Activated CD4-positive, alpha-beta T cell treated with anti-CD3 and anti-CD28 coated beads for 1 hour (primary cell): ENCODE measurements around the gene PLCB4.
"Not testable (repeated sequence)": the region's sequence is repeated elsewhere in the genome, so short reads cannot be mapped to it uniquely, and the experiment has no call there.

Experiments used
- DNase-seq: peaks from one replicate; pipeline ENCODE4 v3.0.0-alpha.2; 2020

The PLCB4 gene

DNA sequence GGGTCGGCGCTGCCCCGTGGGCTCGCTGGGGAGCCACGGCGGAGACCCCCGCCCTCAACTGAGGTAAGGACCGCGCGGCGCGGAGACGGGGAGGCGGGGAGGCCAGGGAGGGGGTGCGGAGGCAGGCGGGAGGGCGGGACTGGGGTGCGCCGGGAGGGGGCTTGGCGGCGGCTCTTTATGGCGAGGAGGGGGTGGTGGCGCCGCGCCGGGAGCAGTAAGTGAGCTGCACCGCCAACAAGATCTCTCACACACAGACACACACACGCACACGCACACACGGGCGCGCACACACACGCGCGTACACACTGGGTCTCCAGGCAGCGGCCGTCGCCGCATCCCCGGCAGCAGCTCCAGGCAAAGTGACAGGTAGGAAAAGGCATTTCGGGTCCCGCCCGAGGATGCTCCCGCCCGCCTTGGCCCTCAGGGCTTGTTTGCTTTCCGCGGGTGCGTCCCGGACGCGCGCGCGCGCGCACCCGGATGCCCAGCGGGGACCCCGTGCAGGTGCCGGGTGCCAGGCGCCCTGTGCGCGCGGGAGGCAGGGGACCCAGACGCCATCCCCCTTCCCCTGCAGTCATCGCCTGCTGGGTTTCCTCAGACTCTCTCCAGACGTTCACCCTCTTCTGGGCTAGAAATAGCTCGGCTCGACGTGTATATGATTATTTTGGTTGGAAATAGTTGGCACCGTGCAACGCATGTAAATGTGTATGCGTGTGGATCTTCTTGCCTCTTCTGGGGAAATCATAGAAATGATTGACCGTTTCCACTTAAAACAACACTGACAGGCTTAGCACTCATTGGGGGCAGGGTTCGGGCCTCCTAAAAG lies at the start of gene PLCB4:
Gene PLCB4 (plus strand): TSS at position 247 of the 823 bp plus-strand sequence. CDS start 238,728 bp downstream, outside the sequence.
- DNase-seq = no peak

DNA sequence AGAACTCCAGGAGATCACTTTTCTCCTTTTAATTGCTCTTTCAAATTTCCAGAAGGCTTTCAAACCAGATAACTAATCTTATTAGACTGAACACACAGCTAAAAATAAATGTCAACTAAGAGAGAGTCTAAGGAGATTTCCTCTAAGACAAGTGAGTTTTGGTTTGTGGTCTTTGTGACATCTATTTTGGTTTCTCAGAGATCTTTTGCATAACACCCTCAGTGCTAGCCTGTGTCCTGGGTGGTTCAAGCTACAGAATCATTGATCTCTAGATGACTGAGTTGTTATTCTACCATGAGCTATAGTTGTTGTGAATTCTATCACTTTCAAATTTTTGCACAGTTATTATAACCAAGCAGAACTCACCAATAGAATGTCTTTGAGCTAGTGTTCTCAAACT lies 49.1 kb upstream of the PLCB4 start:
- DNase-seq = no peak

DNA sequence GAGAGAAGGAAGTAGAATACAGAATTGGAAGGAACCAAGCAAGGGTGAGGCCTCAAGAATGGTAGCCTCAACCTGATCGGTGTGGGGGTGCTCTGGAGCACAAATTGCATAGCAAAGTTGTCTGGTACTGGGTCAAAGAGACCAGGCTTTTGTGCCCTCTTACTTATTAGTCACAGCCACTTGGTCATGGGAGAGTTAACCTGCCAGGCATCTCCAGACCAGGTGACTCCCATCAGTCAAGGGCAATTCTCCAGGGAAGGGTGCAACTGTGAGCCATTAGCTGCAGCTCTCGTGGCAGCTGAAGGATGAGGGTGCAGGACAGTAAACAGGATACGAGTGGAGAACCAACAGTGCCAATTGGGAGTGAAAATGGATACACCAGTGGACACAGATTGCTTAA lies 47.7 kb upstream of the PLCB4 start:
- no peak for DNase-seq

DNA sequence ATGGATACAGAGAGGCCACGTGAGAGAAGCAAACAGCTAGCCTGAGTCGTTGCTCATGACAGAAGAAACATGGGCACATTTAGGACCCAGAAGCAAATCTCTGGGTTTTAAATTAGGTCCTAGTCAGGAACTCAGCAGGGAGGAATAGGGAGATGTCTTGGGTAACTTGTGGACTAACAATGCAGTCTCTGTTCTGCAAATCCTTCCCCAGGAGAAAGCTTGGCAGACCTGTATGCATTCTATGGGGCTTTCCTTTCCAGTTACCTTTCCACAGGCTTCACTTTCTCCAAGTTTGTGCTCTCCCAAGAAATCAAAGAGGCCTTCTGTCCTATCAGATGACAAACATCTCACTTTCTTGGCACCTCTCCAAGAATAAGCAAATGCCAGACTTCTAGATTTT lies 47.2 kb upstream of the PLCB4 start:
- no peak for DNase-seq

DNA sequence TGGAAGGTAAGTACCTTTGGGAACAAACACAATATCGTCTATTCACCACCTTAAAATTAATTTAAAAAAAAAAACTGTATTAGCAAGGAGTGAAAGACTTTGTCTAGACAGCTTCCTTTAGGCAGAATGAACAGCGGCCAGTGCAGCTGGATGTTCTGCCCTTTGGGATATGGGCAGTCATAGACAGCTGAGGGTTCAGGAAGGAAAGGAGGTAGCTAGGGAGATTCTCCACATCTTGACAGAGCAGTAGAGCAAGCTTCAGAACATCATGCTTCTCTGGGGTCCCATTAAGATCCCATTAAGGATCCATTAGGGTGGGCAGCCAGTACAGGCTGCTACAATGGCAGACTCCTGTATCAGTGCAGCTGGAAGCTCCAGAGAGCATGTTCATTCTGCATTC lies 46.5 kb upstream of the PLCB4 start:
- no peak for DNase-seq

DNA sequence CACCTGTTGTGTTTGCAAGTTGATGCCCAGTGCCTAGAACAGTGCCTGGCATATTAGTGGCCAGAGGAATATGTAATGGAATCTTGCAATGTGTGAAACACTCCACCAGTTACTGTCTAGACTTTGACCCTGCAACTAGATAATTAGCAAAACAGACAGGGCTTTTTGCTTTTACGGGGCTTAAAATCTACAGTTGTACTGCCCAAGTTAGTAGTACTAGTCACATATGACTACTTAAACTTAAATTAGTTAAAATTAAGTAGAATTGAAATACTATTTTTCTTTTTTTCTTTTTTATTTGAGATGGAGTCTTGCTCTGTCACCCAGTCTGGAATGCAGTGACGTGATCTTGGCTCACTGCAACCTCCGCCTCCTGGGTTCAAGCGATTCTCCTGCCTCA lies 44.3 kb upstream of the PLCB4 start:
- DNase-seq = no peak

DNA sequence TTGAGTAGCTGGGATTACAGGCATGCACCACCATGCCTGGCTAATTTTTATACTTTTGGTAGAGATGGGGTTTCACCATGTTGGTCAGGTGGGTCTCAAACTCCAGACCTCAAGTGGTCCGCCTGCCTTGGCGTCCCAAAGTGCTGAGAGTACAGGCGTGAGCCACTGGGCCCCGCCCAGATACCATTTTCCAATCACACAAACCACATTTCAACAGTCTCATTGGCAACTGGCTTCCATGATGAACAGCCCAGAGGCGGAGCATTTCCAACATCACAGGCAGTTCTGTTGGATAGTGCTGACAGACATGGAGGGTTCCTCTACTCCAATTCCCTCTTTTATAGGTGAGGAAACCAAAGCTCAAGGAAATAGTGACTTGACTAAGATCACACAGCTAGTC lies 43.9 kb upstream of the PLCB4 start:
- no peak for DNase-seq

DNA sequence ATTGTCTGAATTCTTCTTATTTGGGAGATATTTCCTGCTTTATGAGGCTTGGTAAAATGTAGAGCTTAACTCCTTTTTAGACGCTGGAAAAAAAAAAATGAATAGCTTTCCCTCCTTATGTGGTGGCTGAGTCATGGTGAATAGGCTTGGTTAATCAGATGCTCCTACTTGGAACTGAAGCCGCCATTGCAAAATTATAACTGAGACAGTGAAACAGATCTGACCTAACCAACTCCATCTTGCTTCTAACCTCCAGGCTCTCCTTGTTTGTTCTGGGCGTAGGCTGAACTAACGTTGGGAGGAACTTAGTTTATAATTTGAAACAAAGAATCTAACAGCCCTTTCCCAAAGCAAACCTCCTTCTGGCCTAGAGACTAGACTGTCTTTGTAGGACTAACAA lies 43.2 kb upstream of the PLCB4 start:
- no peak for DNase-seq

DNA sequence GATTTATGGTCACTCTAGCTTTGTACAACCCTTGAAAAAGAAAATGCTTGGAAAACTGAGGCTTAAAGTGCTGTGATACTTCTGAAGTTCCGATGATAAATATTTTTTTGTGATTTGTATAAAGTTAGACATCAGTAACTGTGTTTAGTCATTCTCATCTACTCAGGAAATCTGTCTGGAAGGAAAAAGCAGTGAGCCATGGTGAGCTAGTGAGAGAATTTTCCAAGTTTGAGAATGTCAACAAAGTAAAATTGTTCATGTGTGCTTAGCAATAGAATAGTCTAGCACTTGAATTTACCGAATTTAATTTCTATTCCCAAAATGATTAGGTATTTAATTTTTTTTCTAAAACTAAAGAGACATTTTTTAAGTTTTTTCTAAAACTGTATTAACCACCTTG lies 41.3 kb upstream of the PLCB4 start:
- no peak for DNase-seq

DNA sequence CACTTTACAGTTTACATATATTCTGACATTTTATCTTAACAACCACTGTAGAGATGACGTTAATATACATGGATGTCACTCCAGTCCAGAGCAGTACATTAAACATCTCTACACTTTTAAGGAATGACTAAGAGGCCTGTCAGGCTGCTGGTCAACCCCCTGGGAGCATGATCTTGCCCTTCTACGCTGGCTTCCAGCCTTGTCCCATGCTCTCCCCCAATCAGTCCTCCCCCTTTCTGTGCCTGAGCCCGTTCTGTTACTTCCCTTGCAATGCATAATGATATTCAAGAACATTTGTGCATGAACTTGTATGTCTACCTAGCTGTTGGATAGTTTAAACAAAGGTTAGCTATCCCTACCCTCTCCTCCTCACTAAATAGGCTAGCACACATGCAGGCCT lies 40.5 kb upstream of the PLCB4 start:
- no peak for DNase-seq

DNA sequence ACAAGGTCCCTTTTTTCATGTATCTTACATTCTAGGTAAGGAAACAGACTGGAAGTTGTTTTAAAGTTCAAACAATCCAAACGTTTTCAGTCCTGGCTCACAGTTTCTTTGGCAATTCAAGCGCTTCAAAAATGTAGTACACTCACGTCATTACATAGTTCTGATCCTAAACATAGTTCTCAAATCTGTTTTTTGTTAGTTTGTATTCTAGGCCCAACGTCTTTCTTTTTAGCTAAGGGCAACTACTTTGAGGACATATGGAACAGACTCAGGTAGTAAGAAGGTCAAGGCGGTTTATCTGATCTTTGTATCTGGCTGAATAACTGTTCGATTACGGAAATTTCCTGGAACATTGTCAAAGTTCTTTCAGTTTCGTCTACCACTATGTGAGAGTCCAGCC lies 36.9 kb upstream of the PLCB4 start:
- no peak for DNase-seq

DNA sequence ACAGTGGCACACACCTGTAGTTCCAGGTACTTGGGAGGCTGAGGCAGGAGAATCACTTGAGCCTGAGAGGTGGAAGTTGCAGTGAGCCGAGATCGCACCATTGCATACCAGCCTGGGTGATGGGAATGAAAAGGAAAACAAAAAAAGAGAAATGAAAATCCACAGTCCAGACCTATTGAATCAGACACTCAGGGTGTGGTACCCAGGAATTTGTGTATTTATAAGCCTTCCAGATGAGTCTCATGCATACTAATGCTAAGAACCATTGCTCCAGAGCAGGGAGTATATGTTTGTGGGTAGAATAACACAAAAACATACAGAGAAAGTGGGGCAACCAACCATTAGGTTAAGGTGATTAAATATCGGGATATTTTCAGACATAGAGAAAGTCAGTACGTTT lies 36.1 kb upstream of the PLCB4 start:
- no peak for DNase-seq

DNA sequence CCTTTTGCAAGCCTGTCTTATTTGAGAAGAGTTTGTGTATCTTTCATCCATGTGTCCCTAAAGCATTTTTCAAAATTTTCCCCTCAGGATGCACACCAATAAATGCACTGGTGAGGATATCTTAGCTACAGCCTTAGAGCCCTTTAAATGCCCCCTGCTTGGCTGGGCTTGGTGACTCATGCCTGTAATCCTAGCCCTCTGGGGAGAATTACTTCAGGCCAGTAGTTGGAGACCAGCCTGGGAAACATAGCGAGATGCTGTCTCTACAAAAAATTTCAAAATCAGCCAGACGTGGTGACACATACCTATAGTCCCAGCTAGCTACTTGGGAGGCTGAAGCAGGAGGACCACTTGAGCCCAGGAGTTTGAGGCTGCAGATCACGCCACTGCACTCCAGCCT lies 33.8 kb upstream of the PLCB4 start:
- no peak for DNase-seq

DNA sequence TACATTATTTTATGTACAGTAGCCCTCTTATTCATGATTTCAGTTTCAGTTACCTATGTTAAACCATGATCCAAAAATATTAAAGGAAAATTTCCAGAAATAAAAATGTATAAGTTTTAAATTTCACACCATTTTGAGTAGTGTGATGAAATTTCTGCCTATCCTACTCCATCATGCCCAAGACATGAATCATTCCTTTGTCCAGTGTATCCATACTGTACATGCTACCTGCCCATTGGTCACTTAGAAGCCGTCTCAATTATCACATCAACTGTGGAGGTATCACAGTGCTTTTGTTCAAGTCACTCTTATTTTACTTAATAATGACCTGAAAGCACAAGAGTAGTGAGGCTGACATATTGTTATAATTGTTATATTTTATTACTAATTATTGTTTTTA lies 32.3 kb upstream of the PLCB4 start:
- no peak for DNase-seq

DNA sequence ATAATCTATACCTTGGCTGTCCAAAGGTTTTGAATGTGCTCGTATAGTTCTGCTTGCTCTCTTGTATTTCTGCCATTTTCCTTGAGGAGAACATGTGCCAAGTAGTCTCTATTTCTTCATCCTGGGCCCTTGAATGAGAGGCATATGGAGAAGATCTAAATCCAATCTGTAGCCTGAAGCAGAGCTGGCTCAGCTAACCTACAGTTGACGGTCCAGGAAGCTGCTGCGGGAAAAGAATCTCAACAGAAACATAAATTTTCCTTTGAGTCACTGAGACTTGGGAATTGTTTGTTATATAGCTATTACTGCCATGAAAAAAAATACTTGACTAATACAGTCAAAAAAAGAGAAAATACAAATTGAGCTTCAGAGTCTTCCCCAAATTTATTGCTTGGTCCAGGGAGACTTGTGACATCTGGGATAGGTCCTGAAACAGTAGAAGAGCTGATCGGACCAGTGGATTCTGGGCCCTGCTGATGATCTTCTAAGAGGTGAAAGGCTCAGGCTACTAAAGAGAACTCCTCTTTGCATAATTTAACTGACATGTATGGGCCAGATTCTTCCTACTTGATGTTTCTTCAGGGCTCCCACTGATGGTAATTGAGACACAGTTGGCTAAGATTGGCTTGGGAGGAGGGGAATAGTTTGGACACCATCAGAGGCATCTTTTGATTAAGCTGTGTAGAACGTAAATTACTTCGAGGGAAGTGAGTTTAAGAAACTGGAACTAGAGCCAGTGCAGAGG lies 29.9 kb upstream of the PLCB4 start:
- no peak for DNase-seq

DNA sequence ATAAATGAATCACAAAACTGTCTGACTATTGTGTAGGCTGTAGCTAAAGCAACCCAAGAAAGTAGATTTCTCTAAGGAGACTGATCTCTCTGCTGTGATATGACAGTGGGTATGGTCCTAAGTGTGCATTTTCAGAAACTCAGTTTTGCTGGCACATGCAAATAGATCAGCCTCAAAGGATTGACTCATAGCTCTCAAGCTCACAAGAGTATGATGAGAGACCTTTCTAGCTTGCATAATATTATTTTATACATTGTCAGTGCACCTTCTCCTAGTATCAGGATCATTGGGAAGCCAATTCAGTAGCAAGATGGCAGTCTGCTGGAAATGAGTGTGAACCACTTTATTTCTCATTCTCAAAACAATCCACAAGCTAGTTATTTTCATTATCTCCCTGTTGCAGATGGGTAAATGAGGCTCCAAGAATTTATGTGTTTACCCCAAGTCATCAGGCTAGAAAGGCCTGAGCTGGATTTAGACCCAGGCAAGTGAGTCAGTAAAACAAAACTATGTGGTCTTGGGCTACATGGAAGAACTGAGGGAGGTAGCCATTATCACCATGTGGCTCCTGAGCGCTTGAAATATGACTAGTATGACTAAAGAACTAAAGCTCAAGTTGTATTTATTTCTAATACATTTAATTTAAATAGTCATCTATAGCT lies 27.9 kb upstream of the PLCB4 start:
- DNase-seq = no peak

DNA sequence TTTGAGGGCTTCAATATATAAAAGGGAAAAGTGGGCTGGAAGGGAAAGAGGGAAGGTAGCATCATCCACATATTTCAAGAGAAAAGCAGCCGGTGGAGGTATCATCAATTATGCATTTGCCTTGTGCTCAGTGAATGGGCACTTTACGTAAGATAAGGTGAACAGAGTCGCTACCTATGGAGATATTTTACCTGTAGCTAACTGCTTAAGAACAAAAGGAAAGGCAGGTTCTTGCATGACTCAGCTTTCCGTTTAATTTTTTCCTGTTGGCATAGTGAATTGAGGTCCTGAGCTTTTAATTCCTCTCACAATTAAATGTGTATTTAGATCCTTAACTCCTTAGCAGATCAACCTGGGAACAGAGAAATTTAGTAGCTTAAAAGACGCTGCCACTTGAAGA lies 25.5 kb upstream of the PLCB4 start:
- DNase-seq = no peak

DNA sequence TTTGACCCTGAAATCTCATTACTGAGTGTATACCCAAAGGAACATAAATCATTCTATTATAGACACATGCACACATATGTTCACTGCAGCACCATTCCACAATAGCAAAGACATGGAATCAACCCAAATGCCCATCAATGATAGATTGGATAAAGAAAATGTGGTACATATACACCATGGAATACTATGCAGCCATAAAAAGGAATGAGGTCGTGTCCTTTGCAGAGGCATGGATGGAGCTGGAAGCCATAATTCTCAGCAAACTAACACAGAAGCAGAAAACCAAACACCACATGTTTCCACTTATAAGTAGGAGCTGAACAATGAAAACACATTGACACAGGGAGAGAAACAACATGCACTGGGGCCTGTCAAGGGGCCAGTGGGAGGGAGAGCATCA lies 21.0 kb upstream of the PLCB4 start:
- DNase-seq = not testable (repeated sequence)

DNA sequence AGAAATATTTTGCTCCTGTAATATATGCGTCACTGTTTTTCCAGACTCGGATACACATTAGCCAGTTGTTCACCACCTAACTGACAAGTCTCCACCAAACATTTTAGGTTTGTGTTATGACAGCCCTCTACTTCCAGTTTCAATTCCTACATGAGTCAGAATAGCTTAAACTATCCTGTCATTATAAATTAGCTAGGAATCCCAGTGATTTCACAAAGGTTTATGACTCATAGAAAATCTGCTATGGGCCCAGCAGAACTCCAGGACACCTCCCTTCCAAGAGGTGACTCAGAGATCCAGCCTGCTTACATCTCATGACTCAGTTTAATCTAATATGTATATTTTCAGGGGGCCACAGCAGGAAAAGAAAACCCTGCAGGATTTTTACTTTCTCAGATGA lies 17.4 kb upstream of the PLCB4 start:
- no peak for DNase-seq

DNA sequence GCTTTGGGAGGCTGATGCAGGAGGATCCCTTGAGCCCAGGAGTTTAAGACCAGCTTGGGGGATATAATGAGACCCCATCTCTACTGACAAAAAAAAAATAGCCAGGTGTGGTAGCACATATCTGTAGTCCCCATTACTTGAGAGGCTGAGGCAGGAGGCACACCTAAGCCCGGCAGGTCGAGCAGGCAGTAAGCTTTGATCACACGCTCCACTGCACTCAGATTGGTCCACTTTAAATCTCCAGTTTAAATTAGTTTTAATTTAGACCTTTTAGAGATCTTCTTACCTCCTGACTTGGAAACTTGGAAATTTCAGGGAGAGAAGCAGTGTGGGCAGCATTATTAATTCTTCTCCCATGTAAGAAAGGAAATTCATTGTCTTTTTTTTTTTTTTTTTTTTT lies 16.8 kb upstream of the PLCB4 start:
- DNase-seq = no peak

DNA sequence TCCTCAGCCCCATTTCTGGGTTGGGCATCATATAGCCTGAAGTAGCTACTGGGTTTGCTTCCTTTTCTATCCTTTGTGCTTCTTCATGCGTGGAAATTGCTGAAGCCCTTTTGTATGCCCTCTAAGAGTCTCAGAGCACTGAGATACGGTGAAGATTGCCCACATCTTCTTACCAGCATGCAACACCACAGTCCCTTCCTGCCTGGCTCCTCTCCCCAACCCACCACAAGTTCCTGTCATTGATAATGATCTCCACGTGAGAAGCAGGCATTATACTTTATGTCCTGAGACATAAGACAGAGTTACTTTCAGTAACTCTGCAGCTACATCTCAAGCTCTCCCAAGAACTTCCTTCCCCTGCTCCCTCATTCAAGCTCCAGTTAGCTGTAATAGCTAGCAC lies 15.8 kb upstream of the PLCB4 start:
- DNase-seq = no peak

DNA sequence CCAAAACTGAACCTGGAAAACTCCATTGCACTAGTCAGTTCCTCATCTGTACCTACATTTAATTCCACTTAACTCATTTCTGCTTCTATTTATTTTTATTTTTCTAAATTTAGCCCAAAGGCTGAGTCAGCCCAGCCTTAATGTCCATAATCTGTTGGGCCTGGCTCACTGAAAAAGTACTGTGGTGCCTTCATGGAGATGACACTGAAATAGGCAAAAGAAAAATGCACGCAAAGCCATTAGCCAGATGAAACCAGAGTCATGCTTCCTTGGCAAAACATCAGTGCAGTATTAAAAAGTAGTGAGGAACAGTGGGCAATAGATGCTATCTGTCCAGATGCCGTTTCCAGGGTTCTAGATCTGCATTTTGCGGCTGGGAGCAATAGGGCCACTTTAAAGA lies 14.7 kb upstream of the PLCB4 start:
- no peak for DNase-seq

DNA sequence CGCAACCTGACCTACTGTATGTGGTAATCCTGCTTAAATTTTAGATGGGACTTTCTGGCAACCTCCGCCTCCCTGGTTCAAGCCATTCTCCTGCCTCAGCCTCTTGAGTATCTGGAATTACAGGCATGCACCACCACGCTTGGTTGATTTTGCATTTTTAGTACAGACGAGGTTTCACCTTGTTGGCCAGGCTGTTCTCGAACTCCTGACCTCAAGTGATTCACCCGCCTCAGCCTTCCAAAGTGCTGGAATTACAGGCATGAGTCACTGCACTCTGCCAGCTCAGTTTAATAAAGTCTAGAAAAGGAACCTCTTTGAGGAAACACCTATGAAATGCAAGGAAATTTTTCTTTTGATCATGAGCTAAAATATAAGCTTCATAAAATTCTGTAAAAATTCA lies 9.0 kb upstream of the PLCB4 start:
- DNase-seq = no peak

DNA sequence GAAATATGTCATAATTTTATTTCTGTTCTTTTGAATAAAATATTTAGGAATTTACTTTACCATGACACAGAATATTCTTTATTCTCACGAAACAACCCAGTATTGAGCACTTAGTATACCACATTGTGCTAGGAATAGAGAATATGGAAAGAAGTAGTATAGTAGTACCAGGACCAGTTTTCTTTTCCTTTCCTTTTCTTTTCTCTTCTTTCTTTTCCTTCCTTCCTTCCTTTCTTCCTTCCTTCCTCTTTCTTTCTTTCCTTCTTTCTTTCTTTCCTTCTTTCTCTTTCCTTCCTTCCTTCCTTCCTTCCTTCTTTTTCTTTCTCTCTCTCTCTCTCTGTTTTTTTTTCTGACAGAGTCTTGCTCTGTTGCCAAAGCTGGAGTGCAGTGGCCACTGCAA lies 7.5 kb upstream of the PLCB4 start:
- DNase-seq = no peak
